Thyroid gland (tissue), 4 donors: ENCODE results near the gene LRRC2.

ENCODE experiments used
- CTCF ChIP-seq, 6 experiments: fragments of 200-600 bp in 3 of 6; fragments of 450-650 bp in 3 of 6; sonication (generic) in 3 of 6; IDR thresholded peaks; one replicate each; pipeline ENCODE4 v1.5.1; 2016 to 2019; ENCODE audit warnings: antibody characterized with exemption in 6 of 6, mild to moderate bottlenecking in 2 of 6, inconsistent platforms in 1 of 6, moderate library complexity in 1 of 6
- POLR2A ChIP-seq, 2 donors: fragments of 450-650 bp; IDR thresholded peaks; one replicate each; pipeline ENCODE4 v1.6.1; 2017; ENCODE audit warnings: antibody characterized with exemption in 2 of 2, mild to moderate bottlenecking in 2 of 2, moderate library complexity in 1 of 2

GRCh38 chr3:46470831-46471230 lies 95.3 kb downstream of the LRRC2 start:
- TF ChIP-seq CTCF (IDR thresholded peaks at IDR 0.05) (no peak), POLR2A (IDR thresholded peaks at IDR 0.05) (no peak)
